CD14-positive monocyte (primary cell): ENCODE measurements around the gene ARL15. TPM values are rescaled to one million over a fixed set of nuclear protein-coding genes. Genes with fewer than 3 reads are reported as not detected.

ENCODE experiments used
- DNase-seq, 3 donors: peaks; one replicate each; pipeline ENCODE4 v3.0.0-alpha.2; 2011 to 2022
- H2AFZ ChIP-seq: 2 replicates; pipeline ENCODE4 v1.6.0; 2012; ENCODE audit warnings: mild to moderate bottlenecking, low read depth, low read length, inconsistent platforms; ENCODE audit not compliant: insufficient read depth, poor library complexity, severe bottlenecking
- H3K27ac ChIP-seq, 2 donors: 1 replicate in 1 of 2; 2 replicates in 1 of 2; pipeline ENCODE4 v1.5.1; 2012 to 2013; ENCODE audit warnings: low read length in 2 of 2, control low read depth in 1 of 2, inconsistent platforms in 1 of 2, low read depth in 1 of 2, mild to moderate bottlenecking in 1 of 2
- H3K27me3 ChIP-seq, 2 donors: one replicate each; pipeline versions ENCODE4 v1.6.0 to v1.6.1; 2011 to 2013; ENCODE audit warnings: low read length in 2 of 2; ENCODE audit not compliant: control insufficient read depth in 2 of 2, insufficient read depth in 2 of 2
- H3K36me3 ChIP-seq, 2 donors: replicated peaks in 1 of 2; 1 replicate in 1 of 2; 2 replicates in 1 of 2; pipeline versions ENCODE4 v1.5.1 to v1.6.1; 2012 to 2013; ENCODE audit warnings: low read length in 2 of 2, control low read depth in 1 of 2, inconsistent platforms in 1 of 2, mild to moderate bottlenecking in 1 of 2; ENCODE audit not compliant: insufficient read depth in 2 of 2, control insufficient read depth in 1 of 2
- H3K4me1 ChIP-seq, 2 donors: 1 replicate in 1 of 2; 2 replicates in 1 of 2; pipeline versions ENCODE4 v1.5.1 to v1.6.1; 2012 to 2013; ENCODE audit warnings: low read length in 2 of 2, control low read depth in 1 of 2, inconsistent platforms in 1 of 2, mild to moderate bottlenecking in 1 of 2, moderate library complexity in 1 of 2; ENCODE audit not compliant: insufficient read depth in 2 of 2, control insufficient read depth in 1 of 2
- H3K4me2 ChIP-seq: replicated peaks from 2 replicates; pipeline ENCODE3; 2012; ENCODE audit warnings: low read length, moderate library complexity, mild to moderate bottlenecking; ENCODE audit not compliant: poor library complexity, severe bottlenecking; ENCODE audit errors: extremely low read depth
- H3K4me3 ChIP-seq, 3 experiments: fragments of 200-600 bp in 1 of 3; sonication (generic) in 1 of 3; replicated peaks in 1 of 3; 1 replicate in 2 of 3; 2 replicates in 1 of 3; pipeline ENCODE4 v1.5.1; 2011 to 2013; ENCODE audit warnings: low read length in 3 of 3, mild to moderate bottlenecking in 3 of 3, control low read depth in 2 of 3, low read depth in 2 of 3, inconsistent platforms in 1 of 3, moderate library complexity in 1 of 3
- H3K79me2 ChIP-seq: 2 replicates; pipeline ENCODE4 v1.6.0; 2012; ENCODE audit warnings: mild to moderate bottlenecking, control low read depth, inconsistent platforms, low read length, moderate library complexity; ENCODE audit not compliant: insufficient read depth
- H3K9ac ChIP-seq: 2 replicates; pipeline ENCODE4 v1.6.0; 2017; ENCODE audit warnings: low read length, mild to moderate bottlenecking; ENCODE audit not compliant: insufficient read depth, poor library complexity, severe bottlenecking
- H3K9me3 ChIP-seq, 2 donors: replicated peaks in 1 of 2; 1 replicate in 1 of 2; 2 replicates in 1 of 2; pipeline versions ENCODE4 v1.5.1 to v1.6.1; 2012 to 2013; ENCODE audit warnings: low read length in 2 of 2, control low read depth in 1 of 2; ENCODE audit not compliant: control insufficient read depth in 1 of 2, insufficient read depth in 1 of 2
- H4K20me1 ChIP-seq: 2 replicates; pipeline ENCODE4 v1.6.0; 2012; ENCODE audit warnings: mild to moderate bottlenecking, low read length, control low read depth, moderate library complexity; ENCODE audit not compliant: insufficient read depth
- H3K27ac Mint-ChIP-seq, 7 donors: one replicate each; pipeline ENCODE4 v1.8.0; 2020; ENCODE audit warnings: mild to moderate bottlenecking in 7 of 7, mixed read lengths in 7 of 7, moderate library complexity in 6 of 7, inconsistent platforms in 2 of 7
- H3K27me3 Mint-ChIP-seq, 3 donors: one replicate each; pipeline ENCODE4 v1.8.0; 2021 to 2022; ENCODE audit warnings: low read depth in 3 of 3, mild to moderate bottlenecking in 3 of 3, mixed read lengths in 3 of 3, moderate library complexity in 3 of 3, inconsistent platforms in 1 of 3
- H3K36me3 Mint-ChIP-seq, 2 donors: one replicate each; pipeline ENCODE4 v1.8.0; 2020; ENCODE audit warnings: mixed read lengths in 2 of 2, inconsistent platforms in 1 of 2, mild to moderate bottlenecking in 1 of 2
- H3K4me1 Mint-ChIP-seq: one replicate; pipeline ENCODE4 v1.8.0; 2020; ENCODE audit warnings: mild to moderate bottlenecking, mixed read lengths
- H3K4me3 Mint-ChIP-seq, 2 donors: one replicate each; pipeline ENCODE4 v1.8.0; 2020; ENCODE audit warnings: mild to moderate bottlenecking in 2 of 2, mixed read lengths in 2 of 2, moderate library complexity in 1 of 2
- H3K9me3 Mint-ChIP-seq, 7 donors: one replicate each; pipeline ENCODE4 v1.8.0; 2020 to 2022; ENCODE audit warnings: mixed read lengths in 7 of 7, mild to moderate bottlenecking in 6 of 7, moderate library complexity in 6 of 7, inconsistent platforms in 2 of 7
- CTCF ChIP-seq: fragments of 200-600 bp; IDR thresholded peaks from one replicate; pipeline ENCODE4 v1.8.0; 2022; ENCODE audit warnings: antibody characterized with exemption, mild to moderate bottlenecking
- WGBS: methylation state at CpG from one replicate; pipeline ENCODE4 v1.1.5; 2013; ENCODE audit warnings: missing lambda C conversion rate; ENCODE audit not compliant: insufficient coverage; 5-methylcytosine and 5-hydroxymethylcytosine counted together
- intact Hi-C, 2 donors: fragments of 100-400 bp; cut with micrococcal nuclease; formaldehyde crosslinking; loops; one replicate each; pipeline versions ENCODE4 v1.15.0 to v1.15.1; 2023
- polyA plus RNA-seq, 3 donors: library from polyadenylated mRNA; depleted of rRNA in 1 of 3; unstranded in 2 of 3; stranded (reverse) in 1 of 3; fragments of 300-500 nt in 2 of 3; fragments of >200 nt in 1 of 3; fragmentation: Illumina TruSeq in 2 of 3; gene quantifications; 1 replicate in 2 of 3; 2 replicates in 1 of 3; pipeline ENCODE4 v1.2.3, GENCODE V29; 2012 to 2021

The ARL15 gene
- polyA plus RNA-seq, 3 donors = 10.5 to 27.6 (median 18.0) TPM

- Histone ChIP-seq H3K9me3 (peaks cover 0 to 4% of the 10 kb centered on the region in 2 donors), H3K9ac (no peak overlapping the region), H4K20me1 (peaks cover 57% of the 10 kb centered on the region), H3K4me2 (no peak overlapping the region), H3K27me3 (no peaks in the 10 kb centered on the region), H3K36me3 (no peaks in the 10 kb centered on the region), H3K79me2 (peaks cover 10% of the 10 kb centered on the region), H3K27ac (no peak overlapping the region), H3K4me1 (no peaks in the 10 kb centered on the region), H2AFZ (no peak overlapping the region), H3K4me3 (no peak overlapping the region)
- WGBS = no CpG with 5 or more reads among the region's 6 CpGs
- H3K4me3 Mint-ChIP-seq = no peak overlapping the region
- peaks cover 0 to 3% (median 2%) of the 10 kb centered on the region in 7 donors for H3K9me3 Mint-ChIP-seq
- no peak for DNase-seq
- no peak overlapping the region for H3K27ac Mint-ChIP-seq
- intact Hi-C loops = no loop called here
- peaks cover 7% of the 10 kb centered on the region for H3K4me1 Mint-ChIP-seq
- H3K27me3 Mint-ChIP-seq = no peaks in the 10 kb centered on the region
- H3K36me3 Mint-ChIP-seq = peaks cover 3 to 7% of the 10 kb centered on the region in 2 donors
- no peak for TF ChIP-seq CTCF
These were observed 40.0 kb downstream of the ARL15 start for GRCh38 chr5:54270326-54270725.

- no peaks in the 10 kb centered on the region for H3K27me3 Mint-ChIP-seq
- Histone ChIP-seq H3K36me3 (no peaks in the 10 kb centered on the region), H4K20me1 (peaks cover 63% of the 10 kb centered on the region), H3K4me1 (no peaks in the 10 kb centered on the region), H3K27ac (no peak overlapping the region), H3K79me2 (peaks cover 4% of the 10 kb centered on the region), H3K4me2 (no peak overlapping the region), H3K9me3 (no peaks in the 10 kb centered on the region), H3K27me3 (no peaks in the 10 kb centered on the region), H2AFZ (no peak overlapping the region), H3K4me3 (no peak overlapping the region), H3K9ac (no peak overlapping the region)
- H3K4me1 Mint-ChIP-seq = peaks cover 3% of the 10 kb centered on the region
- no peak for DNase-seq
- peaks cover 0 to 3% of the 10 kb centered on the region in 2 donors for H3K36me3 Mint-ChIP-seq
- peaks cover 0 to 1% (median 0%) of the 10 kb centered on the region in 7 donors for H3K9me3 Mint-ChIP-seq
- no peak overlapping the region for H3K4me3 Mint-ChIP-seq
- no peak overlapping the region for H3K27ac Mint-ChIP-seq
- intact Hi-C loops = no loop called here
- no peak for TF ChIP-seq CTCF
These were observed 45.8 kb downstream of the ARL15 start for GRCh38 chr5:54264574-54264973.
